ENCODE data around the gene PCGF3. TPM values are rescaled to one million over a fixed set of nuclear protein-coding genes. Genes with fewer than 3 reads are reported as not detected.

The PCGF3 gene
- total RNA-seq, 1 donor: 40.6 TPM

DNA sequence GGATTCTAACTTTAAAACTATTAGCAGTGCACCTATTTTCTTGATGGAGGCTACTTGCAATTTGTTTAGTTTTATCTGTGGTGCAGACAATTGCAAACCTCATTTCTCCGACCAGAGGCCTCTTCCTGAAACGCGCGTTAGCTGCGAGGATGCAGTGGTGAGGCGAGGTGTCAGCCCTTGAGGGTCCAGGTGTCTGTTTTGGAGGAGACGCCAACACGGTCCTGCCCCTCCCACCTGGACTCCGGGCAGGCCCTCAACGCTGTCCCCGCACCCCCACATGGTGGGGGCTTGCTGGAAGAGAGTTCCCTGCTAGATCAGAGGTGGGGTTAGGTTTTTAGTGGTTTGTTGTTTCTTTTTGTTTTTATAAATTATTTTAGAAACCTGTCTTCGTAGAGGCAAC, 34.4 kb downstream of the PCGF3 start:
- TF ChIP-seq, protein P1, sequence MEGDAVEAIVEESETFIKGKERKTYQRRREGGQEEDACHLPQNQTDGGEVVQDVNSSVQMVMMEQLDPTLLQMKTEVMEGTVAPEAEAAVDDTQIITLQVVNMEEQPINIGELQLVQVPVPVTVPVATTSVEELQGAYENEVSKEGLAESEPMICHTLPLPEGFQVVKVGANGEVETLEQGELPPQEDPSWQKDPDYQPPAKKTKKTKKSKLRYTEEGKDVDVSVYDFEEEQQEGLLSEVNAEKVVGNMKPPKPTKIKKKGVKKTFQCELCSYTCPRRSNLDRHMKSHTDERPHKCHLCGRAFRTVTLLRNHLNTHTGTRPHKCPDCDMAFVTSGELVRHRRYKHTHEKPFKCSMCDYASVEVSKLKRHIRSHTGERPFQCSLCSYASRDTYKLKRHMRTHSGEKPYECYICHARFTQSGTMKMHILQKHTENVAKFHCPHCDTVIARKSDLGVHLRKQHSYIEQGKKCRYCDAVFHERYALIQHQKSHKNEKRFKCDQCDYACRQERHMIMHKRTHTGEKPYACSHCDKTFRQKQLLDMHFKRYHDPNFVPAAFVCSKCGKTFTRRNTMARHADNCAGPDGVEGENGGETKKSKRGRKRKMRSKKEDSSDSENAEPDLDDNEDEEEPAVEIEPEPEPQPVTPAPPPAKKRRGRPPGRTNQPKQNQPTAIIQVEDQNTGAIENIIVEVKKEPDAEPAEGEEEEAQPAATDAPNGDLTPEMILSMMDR (IDR thresholded peaks at IDR 0.05; ENCODE audit: insufficient read depth, low read depth, low read length): no peak
- H3K4me3 ChIP-seq (ENCODE audit: low read depth, low read length): no peak overlapping the region
- no peak for DNase-seq (ENCODE audit: low read depth)

DNA sequence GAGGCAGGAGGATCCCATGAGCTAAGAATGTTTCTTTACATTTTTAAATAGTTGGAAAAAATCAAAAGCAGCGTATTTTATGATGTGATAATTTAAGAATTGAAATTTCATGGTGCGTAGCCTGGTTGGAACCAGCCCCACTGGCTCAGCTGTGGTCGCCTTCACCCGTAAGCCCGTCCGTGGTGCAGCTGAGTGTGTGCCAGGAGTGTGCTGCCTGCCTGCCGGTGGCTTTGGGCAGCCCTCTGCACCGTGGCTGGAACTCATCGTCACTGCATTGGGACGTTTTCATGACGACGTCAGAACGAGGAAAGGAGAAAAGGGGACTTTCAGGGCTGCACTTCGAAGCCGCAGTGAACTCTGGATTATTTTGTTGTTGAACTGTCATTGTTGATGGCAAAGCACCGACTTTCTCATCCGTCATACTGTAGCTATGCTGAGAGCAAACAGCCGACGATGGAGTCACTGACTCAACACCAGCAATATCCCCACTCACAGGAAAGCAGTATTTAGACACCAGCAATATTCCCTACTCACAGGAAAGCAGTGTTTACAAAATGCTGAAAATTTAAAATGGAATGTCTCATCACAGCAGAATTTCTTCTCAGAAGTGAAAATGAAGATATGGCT, 35.1 kb downstream of the PCGF3 start:
- no peak overlapping the region for H3K4me3 ChIP-seq (ENCODE audit: low read depth, low read length)
- DNase-seq (ENCODE audit: low read depth): no peak
- TF ChIP-seq, protein P1 (IDR thresholded peaks at IDR 0.05; ENCODE audit: insufficient read depth, low read depth, low read length): no peak

DNA sequence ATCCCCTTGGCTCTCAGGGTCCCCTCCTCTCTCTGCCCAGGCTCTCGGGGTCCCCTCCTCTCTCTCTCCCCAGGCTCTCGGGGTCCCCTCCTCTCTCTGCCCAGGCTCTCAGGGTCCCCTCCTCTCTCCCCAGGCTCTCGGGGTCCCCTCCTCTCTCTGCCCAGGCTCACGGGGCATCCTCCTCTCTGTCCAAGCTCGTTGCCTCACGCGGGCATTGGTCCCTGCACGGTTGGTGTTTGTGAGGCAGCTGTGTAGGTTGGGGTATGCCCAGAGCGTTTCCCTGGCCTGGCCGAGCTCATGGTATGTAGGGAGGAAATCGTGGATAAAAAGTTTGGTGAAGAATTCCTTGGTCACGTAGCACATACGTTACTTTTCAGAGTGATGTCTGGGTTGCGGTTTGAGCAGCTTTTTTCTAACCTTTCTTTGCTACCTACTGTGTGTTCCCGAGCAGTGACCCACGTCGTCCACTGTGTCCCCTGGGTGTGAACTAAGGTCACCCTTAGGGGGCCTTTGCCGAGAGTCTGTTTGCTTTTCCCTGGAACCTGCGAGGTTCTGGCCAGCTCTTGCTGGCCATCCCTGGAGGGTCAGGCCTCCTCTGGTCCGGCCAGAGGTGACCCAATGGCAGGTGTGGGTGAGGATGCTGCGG, 36.6 kb downstream of the PCGF3 start:
- H3K4me3 ChIP-seq (ENCODE audit: low read depth, low read length): no peak overlapping the region
- DNase-seq (ENCODE audit: low read depth): no peak
- TF ChIP-seq, protein P1 (IDR thresholded peaks at IDR 0.05; ENCODE audit: insufficient read depth, low read depth, low read length): no peak

DNA sequence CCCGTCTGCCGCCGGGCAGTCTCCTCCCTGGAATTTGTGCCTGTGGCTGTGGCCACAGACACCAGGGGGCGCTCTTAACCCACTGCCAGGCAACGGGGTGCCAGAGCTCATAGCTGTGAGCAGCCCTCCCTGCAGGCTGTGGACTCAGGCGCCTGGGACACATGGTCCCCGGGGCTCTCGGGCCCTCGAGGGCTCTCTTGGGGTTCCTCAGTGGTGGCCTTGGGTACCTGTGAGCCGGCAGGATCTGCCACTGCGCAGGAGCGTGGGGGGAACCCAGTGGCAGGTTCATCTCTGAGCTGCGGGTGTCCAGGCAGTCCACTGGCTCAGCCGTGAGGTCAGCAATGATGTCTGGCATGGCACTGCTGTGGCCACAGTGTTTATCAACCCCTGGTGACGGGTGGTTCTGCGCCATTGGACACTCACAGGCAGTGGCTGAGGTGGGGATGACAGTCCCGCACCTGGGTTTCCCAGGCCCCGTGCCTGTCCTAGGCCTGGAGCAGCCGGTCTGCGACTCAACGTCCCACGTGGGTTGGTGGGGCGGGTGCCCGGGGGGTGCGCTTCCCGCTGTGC, 37.2 kb downstream of the PCGF3 start:
- peak; percentile 53 for DNase-seq (ENCODE audit: low read depth)
- no peak overlapping the region for H3K4me3 ChIP-seq (ENCODE audit: low read depth, low read length)
- TF ChIP-seq, protein P1 (IDR thresholded peaks at IDR 0.05; ENCODE audit: insufficient read depth, low read depth, low read length): peak; percentile 89

DNA sequence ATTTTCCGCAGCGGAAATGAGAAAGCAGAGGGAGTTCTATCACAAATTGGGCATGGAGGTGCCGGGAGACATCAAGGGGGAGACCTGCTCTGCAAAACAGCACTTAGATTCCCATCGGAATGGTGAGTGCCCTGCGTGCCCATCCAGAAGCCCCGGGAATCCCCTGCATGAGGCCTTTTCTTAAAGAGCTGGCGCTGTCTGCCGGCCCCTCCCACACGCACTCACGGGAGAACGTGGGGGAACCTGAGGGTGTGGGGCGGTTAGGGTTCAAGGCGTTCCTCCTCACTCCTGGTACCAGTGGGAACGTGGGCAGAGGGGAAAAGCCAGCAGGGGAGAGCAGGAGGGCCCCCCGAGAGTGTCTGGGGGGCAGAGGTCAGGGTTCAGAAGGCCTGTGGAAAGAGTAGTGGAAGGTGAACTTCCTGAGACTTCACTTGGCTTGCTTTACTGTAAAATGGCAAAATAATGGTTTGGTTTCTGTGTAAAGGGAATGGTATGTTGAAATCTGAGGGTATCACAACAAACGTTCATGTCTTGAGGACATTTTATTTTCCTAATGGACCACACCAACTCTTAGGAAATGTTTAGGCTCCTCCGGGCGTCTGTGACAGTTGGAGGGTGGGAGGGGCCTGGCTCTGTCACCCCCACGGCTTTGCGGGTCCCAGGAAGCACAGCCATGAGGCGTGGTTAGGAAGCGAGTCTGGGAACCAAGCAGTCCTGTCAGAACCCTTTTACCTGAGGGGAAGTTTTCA, 38.0 kb downstream of the PCGF3 start:
- TF ChIP-seq, protein P1 (IDR thresholded peaks at IDR 0.05; ENCODE audit: insufficient read depth, low read depth, low read length): no peak
- DNase-seq (ENCODE audit: low read depth): peak; percentile 60

DNA sequence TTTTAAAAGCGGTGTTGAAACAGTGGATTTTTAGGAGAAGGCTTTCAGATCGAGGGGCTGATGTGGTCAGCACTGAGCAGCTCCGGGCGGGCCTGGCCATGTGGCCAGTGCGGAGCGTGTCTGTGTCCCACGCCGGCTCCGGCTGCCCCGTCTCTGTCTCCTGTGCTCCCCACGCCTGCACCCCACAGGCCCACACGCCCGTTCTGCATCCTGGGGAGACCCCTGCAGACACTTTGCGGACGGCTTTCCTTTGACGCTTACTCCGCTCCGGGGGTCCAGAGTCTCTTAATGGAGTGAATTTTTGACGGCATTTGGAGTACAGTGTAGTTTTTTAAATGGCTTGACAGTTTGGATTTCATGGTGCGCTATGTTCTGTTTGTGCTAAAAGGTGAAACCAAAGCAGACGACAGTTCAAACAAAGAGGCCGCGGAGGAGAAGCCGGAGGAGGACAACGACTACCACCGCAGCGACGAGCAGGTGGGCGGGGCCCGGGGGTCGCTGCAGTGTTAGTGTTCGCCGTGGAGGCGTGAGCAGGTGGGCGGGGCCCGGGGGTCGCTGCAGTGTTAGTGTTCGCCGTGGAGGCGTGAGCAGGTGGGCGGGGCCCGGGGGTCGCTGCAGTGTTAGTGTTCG, 38.7 kb downstream of the PCGF3 start:
- H3K4me3 ChIP-seq (ENCODE audit: low read depth, low read length): no peak overlapping the region
- TF ChIP-seq, protein P1 (IDR thresholded peaks at IDR 0.05; ENCODE audit: insufficient read depth, low read depth, low read length): no peak
- DNase-seq (ENCODE audit: low read depth): no peak

More for the DNA sequence above, 38.0 kb downstream of the PCGF3 start:
- H3K4me3 ChIP-seq (ENCODE audit: low read depth, low read length): no peak overlapping the region

Measured in fibroblast of villous mesenchyme (primary cell).